ENCODE data around the gene CCDC78. TPM values are rescaled to one million over a fixed set of nuclear protein-coding genes. Genes with fewer than 3 reads are reported as not detected.

Gene CCDC78
- total and polyA plus RNA-seq, 7 experiments from 2014 or later: 2.6 to 4.4 (median 3.0) TPM; not detected in 2

GRCh38 chr16:764848-765487, 38.7 kb upstream of the CCDC78 start:
- Mint-ChIP-seq H3K36me3 (no peaks in the 10 kb centered on the region), H3K4me3 (no peak overlapping the region), H3K27me3 (peaks cover 0 to 3% (median 0%) of the 10 kb centered on the region in 5 donors), H3K27ac (no peak overlapping the region), H3K4me1 (no peaks in the 10 kb centered on the region), H3K9me3 (no peaks in the 10 kb centered on the region)
- ATAC-seq (no peak), DNase-seq (no peak)
- Histone ChIP-seq H3K4me3 (ENCODE audit: low read length) (no peak overlapping the region), H3K4me1 (ENCODE audit: control insufficient read depth in 2 of 2, insufficient read depth in 2 of 2, low read length in 2 of 2) (no peaks in the 10 kb centered on the region), H3K27me3 (ENCODE audit: control insufficient read depth in 2 of 2, insufficient read depth in 2 of 2, low read length in 2 of 2) (no peaks in the 10 kb centered on the region), H3K36me3 (ENCODE audit: control insufficient read depth in 2 of 3, insufficient read depth in 3 of 3, low read length in 3 of 3) (no peaks in the 10 kb centered on the region), H3K27ac (ENCODE audit: low read depth, low read length) (no peak overlapping the region), H3K9me3 (ENCODE audit: control insufficient read depth in 2 of 3, low read length in 3 of 3) (no peaks in the 10 kb centered on the region)
- CTCF ChIA-PET: no interaction called here
- POLR2A ChIA-PET: no interaction called here
- intact Hi-C loops (cut with micrococcal nuclease): no loop called here

- no peaks in the 10 kb centered on the region for H3K27me3 Mint-ChIP-seq
- ChIA-PET POLR2A (no interaction called here), CTCF (no interaction called here)
- Histone ChIP-seq H3K27me3 (ENCODE audit: control insufficient read depth in 2 of 2, insufficient read depth in 2 of 2, low read length in 2 of 2) (no peaks in the 10 kb centered on the region), H3K4me1 (ENCODE audit: control insufficient read depth in 2 of 2, insufficient read depth in 2 of 2, low read length in 2 of 2) (no peaks in the 10 kb centered on the region), H3K4me3 (ENCODE audit: low read length) (no peak overlapping the region), H3K9me3 (ENCODE audit: control insufficient read depth in 2 of 3, low read length in 3 of 3) (no peaks in the 10 kb centered on the region), H3K27ac (ENCODE audit: low read depth, low read length) (no peak overlapping the region), H3K36me3 (ENCODE audit: control insufficient read depth in 2 of 3, insufficient read depth in 3 of 3, low read length in 3 of 3) (no peaks in the 10 kb centered on the region)
- ATAC-seq (no peak), DNase-seq (no peak)
- H3K9me3 Mint-ChIP-seq: no peaks in the 10 kb centered on the region
- no peak overlapping the region for H3K27ac Mint-ChIP-seq
- no peaks in the 10 kb centered on the region for H3K4me1 Mint-ChIP-seq
- no peaks in the 10 kb centered on the region for H3K36me3 Mint-ChIP-seq
- H3K4me3 Mint-ChIP-seq: no peak overlapping the region
- intact Hi-C loops (cut with micrococcal nuclease): no loop called here
Observed at GRCh38 chr16:764184-764750, 38.0 kb upstream of the CCDC78 start.

GRCh38 chr16:763369-764183, 37.3 kb upstream of the CCDC78 start:
- Mint-ChIP-seq H3K27ac (no peak overlapping the region), H3K4me3 (no peak overlapping the region)
- intact Hi-C loops (cut with micrococcal nuclease): no loop called here

GRCh38 chr16:762595-763268, 36.5 kb upstream of the CCDC78 start:
- Histone ChIP-seq H3K9me3 (ENCODE audit: control insufficient read depth in 2 of 3, low read length in 3 of 3) (no peaks in the 10 kb centered on the region), H3K4me1 (ENCODE audit: control insufficient read depth in 2 of 2, insufficient read depth in 2 of 2, low read length in 2 of 2) (no peaks in the 10 kb centered on the region), H3K27me3 (ENCODE audit: control insufficient read depth in 2 of 2, insufficient read depth in 2 of 2, low read length in 2 of 2) (no peaks in the 10 kb centered on the region), H3K36me3 (ENCODE audit: control insufficient read depth in 2 of 3, insufficient read depth in 3 of 3, low read length in 3 of 3) (no peaks in the 10 kb centered on the region), H3K27ac (ENCODE audit: low read depth, low read length) (no peak overlapping the region), H3K4me3 (ENCODE audit: low read length) (no peak overlapping the region)
- Mint-ChIP-seq H3K27ac (no peak overlapping the region), H3K4me1 (peaks cover 0 to 2% (median 0%) of the 10 kb centered on the region in 7 donors), H3K36me3 (peaks cover 0 to under 1% (median 0%) of the 10 kb centered on the region in 5 donors), H3K27me3 (peaks cover 0 to 3% (median 0%) of the 10 kb centered on the region in 5 donors), H3K9me3 (peaks cover 0 to under 1% (median 0%) of the 10 kb centered on the region in 11 donors), H3K4me3 (no peak overlapping the region)
- intact Hi-C loops (cut with micrococcal nuclease): no loop called here
- POLR2A ChIA-PET: no interaction called here
- ATAC-seq: no peak
- CTCF ChIA-PET: no interaction called here
- no peak for DNase-seq

More at GRCh38 chr16:763369-764183, 37.3 kb upstream of the CCDC78 start:
- no peaks in the 10 kb centered on the region for H3K4me1 Mint-ChIP-seq
- no peaks in the 10 kb centered on the region for H3K4me1 ChIP-seq (ENCODE audit: control insufficient read depth in 2 of 2, insufficient read depth in 2 of 2, low read length in 2 of 2)
- POLR2A ChIA-PET: no interaction called here
- H3K36me3 Mint-ChIP-seq: no peaks in the 10 kb centered on the region
- H3K4me3 ChIP-seq (ENCODE audit: low read length): no peak overlapping the region
- CTCF ChIA-PET: no interaction called here
- no peak for ATAC-seq
- H3K9me3 ChIP-seq (ENCODE audit: control insufficient read depth in 2 of 3, low read length in 3 of 3): no peaks in the 10 kb centered on the region
- no peaks in the 10 kb centered on the region for H3K9me3 Mint-ChIP-seq
- no peaks in the 10 kb centered on the region for H3K36me3 ChIP-seq (ENCODE audit: control insufficient read depth in 2 of 3, insufficient read depth in 3 of 3, low read length in 3 of 3)
- H3K27ac ChIP-seq (ENCODE audit: low read depth, low read length): no peak overlapping the region
- H3K27me3 ChIP-seq (ENCODE audit: control insufficient read depth in 2 of 2, insufficient read depth in 2 of 2, low read length in 2 of 2): no peaks in the 10 kb centered on the region
- DNase-seq: no peak
- H3K27me3 Mint-ChIP-seq: no peaks in the 10 kb centered on the region

- Mint-ChIP-seq H3K4me1 (peaks cover 0 to 4% (median 0%) of the 10 kb centered on the region in 7 donors), H3K27ac (no peak overlapping the region), H3K4me3 (no peak overlapping the region), H3K36me3 (peaks cover 0 to 3% (median 0%) of the 10 kb centered on the region in 5 donors), H3K9me3 (peaks cover 0 to 4% (median 0%) of the 10 kb centered on the region in 11 donors), H3K27me3 (peaks cover 0 to 6% (median 0%) of the 10 kb centered on the region in 5 donors)
- POLR2A ChIA-PET: no interaction called here
- intact Hi-C loops (cut with micrococcal nuclease): no loop called here
- Histone ChIP-seq H3K27me3 (ENCODE audit: control insufficient read depth in 2 of 2, insufficient read depth in 2 of 2, low read length in 2 of 2) (no peaks in the 10 kb centered on the region), H3K4me3 (ENCODE audit: low read length) (no peak overlapping the region), H3K9me3 (ENCODE audit: control insufficient read depth in 2 of 3, low read length in 3 of 3) (no peaks in the 10 kb centered on the region), H3K36me3 (ENCODE audit: control insufficient read depth in 2 of 3, insufficient read depth in 3 of 3, low read length in 3 of 3) (no peaks in the 10 kb centered on the region), H3K27ac (ENCODE audit: low read depth, low read length) (no peak overlapping the region), H3K4me1 (ENCODE audit: control insufficient read depth in 2 of 2, insufficient read depth in 2 of 2, low read length in 2 of 2) (no peaks in the 10 kb centered on the region)
- no peak for ATAC-seq
- peak in 1 of 9 donors; percentile 8 for DNase-seq
- CTCF ChIA-PET: no interaction called here
Observed at GRCh38 chr16:761625-762513, 35.6 kb upstream of the CCDC78 start.
